ENCODE measurements around the gene LCOR. TPM values are rescaled to one million over a fixed set of nuclear protein-coding genes. Genes with fewer than 3 reads are reported as not detected.

Gene LCOR
- total RNA-seq, 4 donors from 2014 or later, result 12.5 to 22.0 (median 14.9) TPM

- intact Hi-C loops (cut with DNase I; ENCODE audit: low total_unique reads), result no loop called here
- 3% methylated on average over 41 to 46 of the region's 46 CpGs for WGBS, 2 donors
- peak; percentile 21 to 87 for DNase-seq (ENCODE audit: low spot score in 2 of 2)
- H3K4me3 ChIP-seq (ENCODE audit: low read depth, poor library complexity, severe bottlenecking), result peak overlapping the region; percentile 78
- no peak for TF ChIP-seq CTCF (IDR thresholded peaks at IDR 0.05)
- TF ChIP-seq POLR2A (IDR thresholded peaks at IDR 0.05), result no peak
Observed at GRCh38 chr10:96833220-96834001, 1.3 kb downstream of the LCOR start.

GRCh38 chr10:96834120-96834519, 2.0 kb downstream of the LCOR start:
- TF ChIP-seq POLR2A (IDR thresholded peaks at IDR 0.05) (no peak), CTCF (IDR thresholded peaks at IDR 0.05) (no peak)

GRCh38 chr10:96835899-96836298, 3.8 kb downstream of the LCOR start:
- intact Hi-C loops (cut with DNase I; ENCODE audit: low total_unique reads), result no loop called here
- no peak for TF ChIP-seq CTCF (IDR thresholded peaks at IDR 0.05)
- no peak for TF ChIP-seq POLR2A (IDR thresholded peaks at IDR 0.05)
- DNase-seq (ENCODE audit: low spot score in 2 of 2), result no peak
- WGBS, 2 donors, result 53 to 65% methylated on average over 1 of the region's 1 CpG
- H3K4me3 ChIP-seq (ENCODE audit: low read depth, poor library complexity, severe bottlenecking), result no peak overlapping the region

More at GRCh38 chr10:96834120-96834519, 2.0 kb downstream of the LCOR start:
- intact Hi-C loops (cut with DNase I; ENCODE audit: low total_unique reads), result no loop called here
- WGBS, 2 donors, result 66% methylated on average over 8 of the region's 8 CpGs
- no peak for DNase-seq (ENCODE audit: low spot score in 2 of 2)
- no peak overlapping the region for H3K4me3 ChIP-seq (ENCODE audit: low read depth, poor library complexity, severe bottlenecking)

GRCh38 chr10:96838529-96838928, 6.4 kb downstream of the LCOR start:
- intact Hi-C loops (cut with DNase I; ENCODE audit: low total_unique reads), result no loop called here
- 84 to 93% methylated on average over 4 of the region's 4 CpGs for WGBS, 2 donors
- no peak for TF ChIP-seq CTCF (IDR thresholded peaks at IDR 0.05)
- TF ChIP-seq POLR2A (IDR thresholded peaks at IDR 0.05), result no peak
- DNase-seq (ENCODE audit: low spot score in 2 of 2), result no peak
- H3K4me3 ChIP-seq (ENCODE audit: low read depth, poor library complexity, severe bottlenecking), result no peak overlapping the region

- H3K4me3 ChIP-seq (ENCODE audit: low read depth, poor library complexity, severe bottlenecking), result no peak overlapping the region
- TF ChIP-seq POLR2A (IDR thresholded peaks at IDR 0.05) (no peak), CTCF (IDR thresholded peaks at IDR 0.05) (no peak)
- intact Hi-C loops (cut with DNase I; ENCODE audit: low total_unique reads), result no loop called here
- 73% methylated on average over 7 of the region's 7 CpGs for WGBS, 2 donors
- DNase-seq (ENCODE audit: low spot score in 2 of 2), result no peak
Observed at GRCh38 chr10:96840841-96841518, 8.9 kb downstream of the LCOR start.
